Fibroblast of skin of left quadriceps (primary cell): Measurements from ENCODE around the gene CREB3L4.
"Not testable (repeated sequence)": the region's sequence is repeated elsewhere in the genome, so short reads cannot be mapped to it uniquely, and the experiment has no call there.

Source experiments
- DNase-seq, 2 experiments: peaks; one replicate each; pipeline ENCODE4 v3.0.0-alpha.2; 2013; ENCODE audit warnings: low read depth in 2 of 2

Gene CREB3L4

DNA sequence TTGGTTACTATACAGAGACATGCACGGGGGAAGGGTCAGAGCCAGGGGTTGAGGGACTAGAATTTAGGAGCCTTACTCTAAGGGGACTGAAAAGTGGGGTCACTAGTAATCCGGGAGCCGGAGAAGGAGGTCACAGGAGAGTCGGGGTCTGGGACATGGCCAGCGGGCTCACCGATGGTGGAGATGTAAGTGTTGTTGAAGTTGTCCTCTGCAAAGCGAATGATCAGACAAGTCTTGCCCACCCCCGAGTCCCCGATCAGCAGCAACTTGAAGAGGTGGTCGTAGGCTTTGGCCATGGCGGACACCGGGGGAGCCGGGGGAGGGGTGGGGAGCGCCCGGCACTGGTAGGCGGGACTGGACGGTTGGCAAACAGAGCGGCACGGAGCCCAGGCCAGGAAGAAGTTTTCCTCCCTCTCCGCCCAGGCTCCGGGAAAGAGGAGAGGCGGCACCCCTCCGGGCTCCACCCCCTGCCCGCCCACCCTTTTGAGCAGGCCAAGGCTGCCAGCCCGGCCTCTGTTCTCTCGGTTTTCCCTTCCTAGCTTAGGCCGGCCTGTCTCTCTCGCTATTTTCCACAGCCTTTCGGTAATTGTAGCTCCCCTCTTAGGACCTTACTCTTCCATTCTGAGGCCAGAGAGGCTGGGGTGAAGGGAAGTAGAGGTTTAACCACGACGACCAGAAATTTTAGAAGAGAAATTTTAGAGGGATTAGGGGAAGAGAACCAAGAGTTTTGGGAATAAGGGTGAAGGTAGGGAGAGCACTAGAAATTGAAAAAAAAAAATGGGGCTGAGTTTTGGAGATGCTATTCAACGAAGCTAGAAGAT lies 18.4 kb downstream of the CREB3L4 start, which contains the start of gene RAB13:
RAB13 (minus strand) TSS at position 399 of the 821 bp plus-strand sequence; CDS start at position 296, 103 bp downstream.
- peak; percentile 61 to 64 for DNase-seq

DNA sequence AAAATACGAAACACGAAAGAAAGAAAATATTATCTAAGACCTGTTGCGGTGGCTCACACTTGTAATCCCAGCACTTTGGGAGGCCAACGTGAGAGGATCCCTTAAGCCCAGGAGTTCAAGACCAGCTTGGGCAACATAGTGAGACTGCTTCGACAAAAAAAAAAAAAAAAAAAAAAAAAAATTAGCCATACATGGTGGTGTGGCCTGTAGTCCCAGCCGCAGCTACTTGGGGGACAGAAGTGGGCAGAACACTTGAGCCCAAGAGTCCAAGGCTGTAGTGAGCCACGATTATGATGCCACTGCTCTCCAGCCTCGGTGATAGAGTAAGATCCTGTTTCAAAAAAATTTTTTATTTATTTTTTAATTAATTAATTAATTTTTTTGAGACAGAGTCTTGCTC lies 19.9 kb downstream of the CREB3L4 start:
- no peak for DNase-seq

DNA sequence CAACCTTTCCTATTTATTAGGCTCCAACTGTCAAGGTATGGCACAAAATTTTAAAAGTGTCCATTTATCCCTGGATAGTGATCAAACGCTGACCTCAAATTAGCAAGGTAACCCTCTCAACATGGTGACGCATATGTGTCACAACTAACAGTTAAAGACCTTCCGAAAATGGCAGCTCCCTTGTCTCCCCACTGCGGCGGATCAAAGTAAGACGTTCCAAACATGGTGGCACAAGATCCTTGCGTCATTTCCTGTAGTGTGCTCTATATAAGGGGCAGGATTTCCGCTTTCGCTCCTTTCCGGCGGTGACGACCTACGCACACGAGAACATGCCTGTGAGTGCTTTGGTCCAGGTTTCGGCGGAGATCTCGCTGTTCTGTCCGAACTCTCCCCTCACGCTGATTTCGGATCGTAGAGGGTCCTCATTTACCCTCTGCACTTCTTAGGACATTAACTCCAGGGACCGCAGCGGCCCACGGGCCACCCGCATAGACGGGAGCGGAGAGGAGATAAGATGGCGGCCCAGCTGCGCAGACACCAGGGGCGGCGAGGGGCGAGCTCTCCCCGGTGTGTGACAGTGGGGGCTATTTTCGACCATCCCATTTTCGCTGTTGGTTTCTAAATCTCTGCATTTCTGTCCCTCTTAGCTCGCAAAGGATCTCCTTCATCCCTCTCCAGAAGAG lies 22.9 kb downstream of the CREB3L4 start, which contains the start of gene RPS27:
RPS27 (plus strand) TSS at position 295 of the 683 bp plus-strand sequence; CDS start at position 330, 35 bp downstream.
- DNase-seq: peak; percentile 97 to 98

DNA sequence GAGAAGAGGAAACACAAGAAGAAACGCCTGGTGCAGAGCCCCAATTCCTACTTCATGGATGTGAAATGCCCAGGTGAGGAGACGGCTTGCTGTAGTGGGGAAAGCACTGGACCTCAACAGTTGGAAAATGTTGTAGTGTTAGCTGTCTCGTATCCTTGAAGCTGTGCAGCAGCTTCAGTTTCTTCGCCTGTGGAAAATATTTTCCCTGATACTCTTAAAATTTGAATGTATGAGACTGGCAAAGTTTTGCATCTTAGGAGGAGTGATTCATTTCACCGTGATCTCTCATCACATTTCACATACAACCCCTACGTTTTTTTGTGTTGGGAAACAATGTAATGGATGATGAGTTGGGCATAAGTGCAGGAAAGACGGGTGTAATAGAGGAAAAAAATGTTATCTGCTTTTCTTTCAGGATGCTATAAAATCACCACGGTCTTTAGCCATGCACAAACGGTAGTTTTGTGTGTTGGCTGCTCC lies 23.5 kb downstream of the CREB3L4 start:
- DNase-seq: no peak

DNA sequence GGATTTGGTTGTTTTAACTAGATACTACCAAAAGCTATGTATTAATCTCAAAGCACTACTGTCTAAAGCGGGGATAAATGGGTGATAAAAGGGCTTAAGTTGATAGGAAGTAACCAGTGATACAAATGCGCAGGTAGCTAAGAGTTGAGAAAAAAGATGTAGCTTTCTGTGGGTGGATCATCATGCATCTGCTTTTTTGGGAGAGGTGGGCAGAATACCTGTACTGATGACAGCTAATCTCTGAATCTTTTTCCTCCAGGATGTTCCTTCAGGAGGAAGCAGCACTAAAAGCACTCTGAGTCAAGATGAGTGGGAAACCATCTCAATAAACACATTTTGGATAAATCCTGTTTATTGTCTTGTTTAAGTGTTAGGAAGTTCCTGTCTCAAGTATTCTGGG lies 24.1 kb downstream of the CREB3L4 start:
- no peak for DNase-seq

DNA sequence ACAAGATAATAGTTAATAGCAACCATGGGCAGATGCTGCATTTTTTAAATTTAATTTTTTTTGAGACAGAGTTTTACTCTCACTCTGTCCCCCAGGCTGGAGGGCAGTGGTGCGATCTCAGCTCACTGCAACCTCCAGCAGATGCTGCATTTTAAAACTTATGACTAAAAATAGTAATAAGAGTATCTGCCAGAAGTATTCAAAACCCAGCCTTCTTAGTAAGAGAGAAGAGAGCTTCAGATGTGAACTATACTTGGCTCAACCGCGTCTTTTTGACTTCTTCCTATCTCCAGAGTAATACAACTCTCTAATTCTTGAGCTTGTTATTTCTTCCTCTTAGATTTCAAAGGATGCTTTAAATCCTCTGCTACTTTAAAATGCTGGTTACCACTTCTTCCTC lies 27.5 kb downstream of the CREB3L4 start:
- no peak for DNase-seq

DNA sequence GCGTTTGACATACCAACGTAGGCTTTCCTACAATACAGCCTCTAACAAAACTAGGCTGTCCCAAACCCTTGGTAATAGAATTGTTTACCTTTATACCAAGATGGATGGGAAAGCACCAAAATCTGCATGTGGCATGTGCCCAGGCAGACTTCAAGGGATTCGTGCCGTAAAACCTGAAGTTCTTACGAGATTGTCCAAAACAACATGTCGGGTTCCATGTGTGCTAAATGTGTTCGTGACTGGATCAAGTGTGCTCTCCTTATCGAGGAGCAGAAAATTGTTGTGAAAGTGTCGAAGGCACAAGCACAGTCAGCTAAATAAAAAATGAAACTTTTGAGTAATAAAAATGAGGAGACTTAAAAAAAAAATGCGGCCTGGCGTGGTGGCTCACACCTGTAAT lies 27.9 kb downstream of the CREB3L4 start:
- no peak for DNase-seq

DNA sequence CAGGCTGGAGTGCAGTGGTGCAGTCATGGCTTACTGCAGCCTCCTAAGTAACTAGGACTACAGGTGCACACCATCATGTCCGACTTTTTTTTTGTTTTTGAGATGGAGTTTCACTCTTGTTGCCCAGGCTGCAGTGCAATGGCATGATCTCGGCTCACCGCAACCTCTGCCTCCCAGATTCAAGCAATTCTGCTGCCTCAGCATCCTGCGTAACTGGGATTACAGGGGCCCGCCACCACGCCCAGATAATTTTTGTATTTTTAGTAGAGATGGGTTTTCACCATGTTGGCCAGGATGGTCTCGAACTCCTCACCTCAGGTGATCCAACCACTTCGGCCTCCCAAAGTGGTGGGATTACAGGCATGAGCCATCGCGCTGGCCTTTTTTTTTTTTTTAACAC lies 29.2 kb downstream of the CREB3L4 start:
- DNase-seq: not testable (repeated sequence)

DNA sequence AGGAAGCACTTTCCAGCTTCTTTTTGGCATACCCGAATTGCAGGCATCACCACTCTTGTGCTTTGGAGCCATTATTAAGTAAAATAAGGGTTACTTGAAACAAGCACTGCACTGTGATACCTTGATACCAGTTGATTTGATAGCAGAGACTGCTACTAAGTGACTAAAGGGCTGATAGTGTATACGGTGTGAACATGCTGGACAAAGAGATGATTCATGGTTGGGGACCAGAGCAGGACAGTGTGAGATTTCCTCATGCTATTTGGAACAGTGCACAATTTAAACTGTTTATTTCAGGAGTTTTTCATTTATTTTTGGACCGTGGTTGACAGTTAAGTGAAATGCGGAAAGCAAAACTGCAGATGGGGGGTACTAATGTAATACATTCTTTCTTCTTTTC lies 32.7 kb downstream of the CREB3L4 start:
- no peak for DNase-seq

DNA sequence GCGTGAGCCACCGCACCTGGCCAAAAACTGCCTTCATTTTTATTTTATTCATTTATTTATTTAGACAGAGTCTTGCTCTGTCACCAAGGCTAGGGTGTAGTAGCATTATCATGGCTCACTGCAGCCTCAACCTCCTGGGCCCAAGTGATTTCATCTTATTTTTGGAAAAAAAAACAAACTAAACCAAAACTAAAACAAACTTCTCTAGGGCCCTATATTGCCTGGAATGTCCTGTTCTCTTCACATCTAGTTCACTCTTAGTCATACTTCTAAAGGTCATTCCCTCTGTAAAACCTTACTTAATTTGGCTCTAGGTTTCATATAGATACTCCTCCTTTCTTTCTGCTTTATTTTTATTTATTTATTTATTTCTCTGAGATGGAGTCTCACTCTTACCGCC lies 38.4 kb downstream of the CREB3L4 start:
- DNase-seq: no peak

DNA sequence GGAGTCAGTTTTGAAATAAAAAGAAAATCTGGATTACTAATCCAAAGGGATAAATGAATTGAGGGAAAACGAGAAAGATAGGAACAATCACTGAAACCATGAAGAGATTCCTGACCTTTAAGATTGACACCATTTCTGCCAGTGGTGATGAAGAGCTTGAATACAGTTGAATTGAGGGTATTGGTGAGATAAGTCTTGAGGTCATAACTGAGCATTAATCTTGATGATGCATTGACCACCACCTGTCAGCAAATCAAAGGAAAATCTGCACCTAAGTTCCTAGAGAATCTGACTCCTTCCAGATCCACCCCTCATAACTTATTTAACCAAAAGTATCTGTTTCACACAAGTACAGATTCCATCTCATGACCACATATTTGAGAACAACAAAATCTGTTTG lies 44.4 kb downstream of the CREB3L4 start:
- no peak for DNase-seq

DNA sequence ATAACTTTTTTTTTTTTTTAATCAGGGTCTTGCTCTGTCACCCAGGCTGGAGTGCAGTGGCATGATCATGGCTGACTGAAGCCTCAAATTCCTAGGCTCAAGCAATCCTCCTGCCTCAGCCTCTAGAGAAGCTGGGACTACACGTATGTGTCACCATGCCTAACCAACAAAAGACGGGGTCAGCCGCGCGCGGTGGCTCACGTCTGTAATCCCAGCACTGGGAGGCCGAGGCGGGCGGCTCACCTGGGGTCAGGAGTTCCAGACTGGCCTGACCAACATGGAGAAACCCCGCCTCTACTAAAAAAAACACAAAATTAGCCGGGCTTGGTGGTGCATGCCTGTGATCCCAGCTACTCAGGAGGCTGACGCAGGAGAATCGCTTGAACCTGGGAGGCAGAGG lies 44.8 kb downstream of the CREB3L4 start:
- not testable (repeated sequence) for DNase-seq

DNA sequence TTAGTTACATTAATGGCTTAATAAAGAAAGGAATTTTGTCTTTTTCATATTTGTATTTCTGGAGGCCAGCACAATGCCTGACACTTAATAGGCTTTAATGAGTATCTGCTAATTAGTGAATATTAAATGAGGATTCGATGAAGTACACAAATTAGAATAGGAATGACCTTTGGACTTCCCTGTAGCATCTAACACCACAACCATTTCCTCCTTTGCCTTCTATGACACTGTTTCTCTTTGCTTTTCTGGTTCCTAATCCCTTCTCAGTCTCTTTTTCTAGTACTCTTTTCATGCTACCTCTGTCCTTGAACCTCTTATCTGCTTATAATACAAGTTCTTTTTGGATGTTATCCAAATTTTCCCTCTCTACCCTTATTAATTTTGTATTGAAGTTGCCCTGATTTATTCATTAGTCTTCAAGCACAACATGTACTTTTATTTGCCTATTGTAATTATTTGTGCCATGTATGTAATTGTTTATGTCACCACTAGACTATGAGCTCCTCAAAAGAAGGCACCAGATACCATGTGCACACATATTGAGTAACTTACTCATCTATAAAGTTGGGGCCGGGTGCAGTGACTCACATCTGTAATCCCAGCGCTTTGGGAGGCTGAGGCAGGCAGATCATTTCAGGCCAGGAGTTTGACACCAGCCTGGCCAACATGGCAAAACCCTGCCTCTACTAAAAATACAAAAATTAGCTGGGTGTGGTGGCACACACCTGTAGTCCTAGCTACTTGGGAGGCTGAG lies 46.6 kb downstream of the CREB3L4 start:
- peak; percentile 3 to 15 for DNase-seq

DNA sequence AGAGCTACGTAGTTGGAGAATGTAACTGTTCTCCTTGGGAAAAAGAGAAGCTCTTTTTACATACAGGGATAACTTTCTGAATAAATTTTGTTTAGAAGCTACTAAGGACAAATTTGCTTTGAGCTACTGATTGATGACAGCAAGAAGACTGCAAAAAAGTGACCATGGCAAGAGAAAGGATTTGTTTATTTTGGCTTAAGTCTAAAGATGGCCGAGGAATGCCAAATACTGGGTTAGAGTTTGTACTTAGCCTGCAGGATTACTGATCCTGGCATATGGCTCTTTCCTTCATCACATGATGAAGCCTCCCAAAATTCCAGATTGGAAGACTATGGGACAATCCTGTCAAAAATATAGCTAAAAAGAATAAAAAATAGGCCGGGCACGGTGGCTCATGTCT lies 51.6 kb downstream of the CREB3L4 start:
- DNase-seq: no peak

DNA sequence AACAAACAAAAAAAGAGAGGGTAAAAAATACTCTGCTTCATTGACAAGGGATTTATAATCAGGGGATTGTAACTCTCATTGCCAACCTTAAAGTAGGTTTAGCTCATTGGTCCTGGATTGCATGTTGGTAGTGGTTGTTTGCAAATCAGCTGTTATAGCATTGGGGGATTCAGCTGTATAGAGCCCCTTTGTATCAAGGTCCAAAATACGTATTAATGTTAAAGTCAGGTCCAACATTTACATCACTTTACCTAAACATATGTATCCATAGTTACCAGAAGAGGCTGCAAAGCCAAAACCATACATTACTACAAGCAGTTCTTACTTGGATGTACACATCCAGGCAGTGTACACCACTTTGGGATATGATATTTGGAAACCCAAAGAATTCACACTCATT lies 52.2 kb downstream of the CREB3L4 start:
- DNase-seq: no peak
